GM06990 (cell line): ENCODE results near the gene SLC36A1.

Source experiments
- DNase-seq: peaks from one replicate; pipeline ENCODE4 v3.0.0-alpha.2; 2011; ENCODE audit not compliant: insufficient read length; ENCODE audit errors: extremely low read depth
- H3K27me3 ChIP-seq: replicated peaks from 2 replicates; pipeline ENCODE4 v1.6.0; 2011; ENCODE audit warnings: low read length; ENCODE audit not compliant: control insufficient read depth, insufficient read depth
- H3K36me3 ChIP-seq: 2 replicates; pipeline ENCODE4 v1.5.1; 2011; ENCODE audit warnings: low read length; ENCODE audit not compliant: control insufficient read depth, insufficient read depth
- H3K4me3 ChIP-seq: replicated peaks from 2 replicates; pipeline ENCODE4 v1.5.1; 2011; ENCODE audit warnings: low read depth, mild to moderate bottlenecking, control low read depth, low read length
- TF ChIP-seq, protein P1 (sequence below): IDR thresholded peaks from 2 replicates; pipeline ENCODE4 v1.5.1; 2011; ENCODE audit warnings: low read length, control low read depth, mild to moderate bottlenecking, inconsistent platforms; ENCODE audit not compliant: insufficient read depth, poor library complexity, severe bottlenecking

Gene SLC36A1

DNA sequence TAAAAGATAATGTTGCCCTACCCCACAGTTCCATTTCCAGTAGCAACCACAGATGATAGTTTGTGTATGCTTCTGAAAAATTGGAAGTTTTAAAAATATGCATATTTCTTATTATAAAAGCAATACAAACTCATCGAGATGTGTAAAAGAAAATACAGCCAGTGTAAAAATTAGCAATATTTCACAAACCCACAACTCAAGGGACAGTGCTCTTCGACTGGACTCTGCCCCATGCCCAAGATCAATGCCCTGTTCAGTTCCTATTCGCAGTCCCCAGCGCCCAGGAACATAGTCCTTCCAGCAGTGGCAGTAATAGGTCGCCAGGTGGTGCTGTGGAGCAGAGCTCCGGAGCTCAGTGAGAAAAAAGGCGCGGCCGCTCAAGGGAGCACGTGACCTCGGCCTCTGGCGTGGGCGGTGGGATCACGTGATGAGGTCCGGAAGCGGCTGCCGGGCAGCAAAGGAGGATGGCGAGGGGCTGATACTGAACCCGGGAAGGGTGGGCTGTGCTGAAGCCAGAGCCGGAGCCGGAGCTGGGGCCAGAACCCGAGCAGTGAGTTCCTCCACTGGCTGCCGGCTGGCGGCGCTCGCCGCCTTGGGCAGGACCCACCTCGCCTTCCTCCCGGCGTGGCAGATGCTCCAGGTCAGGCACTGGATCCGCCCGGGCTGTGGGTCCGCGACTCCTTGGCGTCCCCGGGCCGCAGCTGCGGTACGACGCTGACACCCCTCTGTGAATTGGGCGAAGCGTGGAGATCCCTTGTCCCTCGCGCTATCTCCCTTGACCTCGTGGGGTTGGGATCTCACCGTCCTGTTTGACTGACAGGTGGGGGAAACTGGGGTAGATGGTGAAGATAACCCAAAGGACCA, at the start of gene SLC36A1:
SLC36A1 (plus strand) TSS at position 430 of the 864 bp plus-strand sequence. CDS start 11,190 bp downstream, outside the sequence.
- Histone ChIP-seq H3K4me3 (peak within 1 kb of the TSS; percentile 77), H3K27me3 (no peaks in the 10 kb centered on the region), H3K36me3 (no peaks in the 10 kb centered on the region)
- TF ChIP-seq, protein P1, sequence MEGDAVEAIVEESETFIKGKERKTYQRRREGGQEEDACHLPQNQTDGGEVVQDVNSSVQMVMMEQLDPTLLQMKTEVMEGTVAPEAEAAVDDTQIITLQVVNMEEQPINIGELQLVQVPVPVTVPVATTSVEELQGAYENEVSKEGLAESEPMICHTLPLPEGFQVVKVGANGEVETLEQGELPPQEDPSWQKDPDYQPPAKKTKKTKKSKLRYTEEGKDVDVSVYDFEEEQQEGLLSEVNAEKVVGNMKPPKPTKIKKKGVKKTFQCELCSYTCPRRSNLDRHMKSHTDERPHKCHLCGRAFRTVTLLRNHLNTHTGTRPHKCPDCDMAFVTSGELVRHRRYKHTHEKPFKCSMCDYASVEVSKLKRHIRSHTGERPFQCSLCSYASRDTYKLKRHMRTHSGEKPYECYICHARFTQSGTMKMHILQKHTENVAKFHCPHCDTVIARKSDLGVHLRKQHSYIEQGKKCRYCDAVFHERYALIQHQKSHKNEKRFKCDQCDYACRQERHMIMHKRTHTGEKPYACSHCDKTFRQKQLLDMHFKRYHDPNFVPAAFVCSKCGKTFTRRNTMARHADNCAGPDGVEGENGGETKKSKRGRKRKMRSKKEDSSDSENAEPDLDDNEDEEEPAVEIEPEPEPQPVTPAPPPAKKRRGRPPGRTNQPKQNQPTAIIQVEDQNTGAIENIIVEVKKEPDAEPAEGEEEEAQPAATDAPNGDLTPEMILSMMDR: peak; percentile 83
- peak; percentile 90 for DNase-seq

DNA sequence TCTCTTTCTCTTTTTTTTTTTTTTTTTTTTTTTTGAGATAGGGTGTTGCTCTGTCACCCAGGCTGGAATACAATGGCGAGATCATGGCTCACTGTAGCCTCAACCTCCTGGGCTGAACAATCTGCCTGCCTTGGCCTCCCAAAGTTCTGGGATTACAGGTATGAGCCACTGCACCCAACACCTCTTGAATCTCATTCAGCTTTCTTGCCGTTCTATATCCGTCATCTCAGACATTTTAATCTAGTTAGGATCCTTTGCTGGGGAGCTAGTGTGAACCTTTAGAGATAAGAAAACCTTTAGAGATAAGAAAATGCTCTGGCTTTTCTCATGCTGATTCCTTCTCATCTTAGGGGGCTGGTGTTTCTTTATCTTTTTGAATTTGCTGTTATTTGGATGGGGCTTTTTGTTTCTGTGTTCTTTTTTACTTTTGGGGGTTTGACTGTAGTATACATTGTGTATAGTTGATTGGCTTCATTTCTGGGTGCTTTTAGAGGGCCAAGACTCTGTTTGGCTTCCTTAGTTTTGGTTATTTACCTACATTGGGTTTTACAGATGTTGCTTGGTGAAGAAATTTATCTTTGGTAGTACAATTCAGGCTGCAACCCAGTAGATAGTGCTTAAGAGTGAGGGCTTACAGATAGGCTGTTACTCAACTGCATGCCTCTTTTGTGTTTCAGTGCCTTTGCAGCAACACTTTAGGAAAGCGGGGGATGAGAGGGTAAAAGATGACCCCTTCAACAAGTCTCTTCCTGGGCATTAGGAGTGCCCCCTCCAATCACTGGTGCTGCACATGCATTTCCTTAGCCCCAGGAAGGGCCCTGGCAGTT, 41.9 kb upstream of the SLC36A1 start:
- TF ChIP-seq, protein P1: no peak
- Histone ChIP-seq H3K4me3 (no peak overlapping the region), H3K27me3 (no peaks in the 10 kb centered on the region), H3K36me3 (no peaks in the 10 kb centered on the region)
- DNase-seq: no peak

DNA sequence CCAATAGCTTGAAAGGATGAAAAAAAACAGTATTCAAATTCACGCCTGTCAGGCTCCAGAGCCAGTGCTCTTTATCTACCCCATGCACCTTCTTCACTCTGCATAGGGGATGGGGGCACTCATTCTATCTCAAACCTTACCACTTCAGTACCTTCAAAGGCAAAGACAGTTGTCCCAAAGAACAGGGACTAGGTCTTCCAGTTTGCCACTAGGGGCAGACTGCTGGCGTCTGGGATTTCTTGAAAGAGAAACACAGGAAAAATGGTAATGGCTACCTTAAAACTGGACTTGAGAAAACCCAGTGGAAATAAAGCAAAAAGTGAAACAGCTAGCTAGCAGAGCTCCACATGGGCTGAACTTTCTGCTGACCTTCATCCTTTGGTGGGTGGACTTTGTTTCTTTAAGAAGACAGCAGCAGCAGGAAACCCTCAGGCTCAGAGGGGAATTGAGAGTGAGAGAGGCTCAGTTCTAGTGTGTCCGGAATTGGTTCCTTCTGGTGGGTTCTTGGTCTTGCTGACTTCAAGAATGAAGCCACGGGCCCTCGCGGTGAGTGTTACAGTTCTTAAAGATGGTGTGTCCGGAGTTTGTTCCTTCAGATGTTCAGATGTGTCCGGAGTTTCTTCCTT, 41.0 kb upstream of the SLC36A1 start:
- DNase-seq: no peak
- Histone ChIP-seq H3K36me3 (no peaks in the 10 kb centered on the region), H3K27me3 (no peaks in the 10 kb centered on the region), H3K4me3 (no peak overlapping the region)
- TF ChIP-seq, protein P1: peak; percentile 73

DNA sequence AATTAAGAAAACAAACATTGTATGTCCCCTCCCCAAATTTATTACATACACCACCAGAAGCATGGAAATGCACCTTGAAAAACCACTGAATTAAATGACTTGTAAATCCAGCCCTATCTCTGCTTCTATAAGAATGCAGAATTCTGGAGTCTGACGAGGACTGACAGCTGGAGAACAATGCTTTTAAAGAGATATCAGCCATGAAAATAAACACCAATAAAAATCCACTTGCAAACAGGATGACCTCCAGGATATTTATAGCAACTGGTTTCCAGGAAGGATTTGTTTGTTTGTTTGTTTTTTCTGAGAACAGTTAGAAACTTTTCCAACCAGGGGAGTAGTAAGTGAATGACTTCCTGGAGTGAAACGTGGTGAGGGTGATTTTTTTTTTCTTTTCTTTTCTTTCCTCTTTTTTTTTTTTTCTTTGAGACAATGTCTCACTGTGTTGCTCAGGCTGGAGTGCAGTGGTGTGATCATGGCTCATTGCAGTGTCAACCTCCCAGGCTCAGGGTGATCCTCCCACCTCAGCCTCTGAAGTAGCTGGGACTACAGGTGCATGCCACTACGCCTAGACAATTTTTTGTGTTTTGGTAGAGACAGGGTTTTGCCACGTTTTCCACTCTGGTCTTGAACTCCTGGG, 38.7 kb upstream of the SLC36A1 start:
- H3K4me3 ChIP-seq: no peak overlapping the region
- H3K27me3 ChIP-seq: no peaks in the 10 kb centered on the region
- TF ChIP-seq, protein P1: no peak
- no peak for DNase-seq
- no peaks in the 10 kb centered on the region for H3K36me3 ChIP-seq

DNA sequence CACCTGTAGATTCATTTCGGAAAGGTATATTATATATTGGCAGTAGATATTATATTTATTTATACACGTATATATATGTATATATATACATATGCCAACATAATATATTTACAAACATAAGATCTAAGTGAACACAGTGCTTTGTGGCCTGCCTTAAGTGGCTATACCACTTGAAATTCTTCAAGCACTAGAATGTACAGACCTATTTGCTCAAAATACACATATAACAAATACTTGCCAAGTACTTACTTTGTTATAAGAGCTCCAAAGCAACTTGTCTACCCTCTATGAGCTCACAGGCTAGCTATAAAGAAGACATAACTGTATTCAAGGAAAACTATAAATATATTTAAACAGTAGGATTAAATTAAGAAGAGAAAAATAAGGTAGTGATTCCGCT, 33.6 kb upstream of the SLC36A1 start:
- no peak overlapping the region for H3K4me3 ChIP-seq
- no peak for DNase-seq

More for the DNA sequence above, 33.6 kb upstream of the SLC36A1 start:
- H3K27me3 ChIP-seq: no peaks in the 10 kb centered on the region
- H3K36me3 ChIP-seq: no peaks in the 10 kb centered on the region
- TF ChIP-seq, protein P1: no peak
